Choroid plexus epithelial cell (primary cell): ENCODE data around the gene TOP2B.

Experiments
- DNase-seq: peaks from one replicate; pipeline ENCODE4 v3.0.0-alpha.2; 2010; ENCODE audit warnings: low read depth
- H3K4me3 ChIP-seq: 2 replicates; pipeline ENCODE4 v1.5.1; 2011; ENCODE audit warnings: low read depth, mild to moderate bottlenecking, control low read depth, low read length, moderate library complexity
- TF ChIP-seq, protein P1 (sequence below): conservative IDR thresholded peaks from 2 replicates; pipeline ENCODE4 v1.5.1; 2011; ENCODE audit warnings: low read depth, mild to moderate bottlenecking, control low read depth, inconsistent platforms, low read length, moderate library complexity

TOP2B gene, protein sequence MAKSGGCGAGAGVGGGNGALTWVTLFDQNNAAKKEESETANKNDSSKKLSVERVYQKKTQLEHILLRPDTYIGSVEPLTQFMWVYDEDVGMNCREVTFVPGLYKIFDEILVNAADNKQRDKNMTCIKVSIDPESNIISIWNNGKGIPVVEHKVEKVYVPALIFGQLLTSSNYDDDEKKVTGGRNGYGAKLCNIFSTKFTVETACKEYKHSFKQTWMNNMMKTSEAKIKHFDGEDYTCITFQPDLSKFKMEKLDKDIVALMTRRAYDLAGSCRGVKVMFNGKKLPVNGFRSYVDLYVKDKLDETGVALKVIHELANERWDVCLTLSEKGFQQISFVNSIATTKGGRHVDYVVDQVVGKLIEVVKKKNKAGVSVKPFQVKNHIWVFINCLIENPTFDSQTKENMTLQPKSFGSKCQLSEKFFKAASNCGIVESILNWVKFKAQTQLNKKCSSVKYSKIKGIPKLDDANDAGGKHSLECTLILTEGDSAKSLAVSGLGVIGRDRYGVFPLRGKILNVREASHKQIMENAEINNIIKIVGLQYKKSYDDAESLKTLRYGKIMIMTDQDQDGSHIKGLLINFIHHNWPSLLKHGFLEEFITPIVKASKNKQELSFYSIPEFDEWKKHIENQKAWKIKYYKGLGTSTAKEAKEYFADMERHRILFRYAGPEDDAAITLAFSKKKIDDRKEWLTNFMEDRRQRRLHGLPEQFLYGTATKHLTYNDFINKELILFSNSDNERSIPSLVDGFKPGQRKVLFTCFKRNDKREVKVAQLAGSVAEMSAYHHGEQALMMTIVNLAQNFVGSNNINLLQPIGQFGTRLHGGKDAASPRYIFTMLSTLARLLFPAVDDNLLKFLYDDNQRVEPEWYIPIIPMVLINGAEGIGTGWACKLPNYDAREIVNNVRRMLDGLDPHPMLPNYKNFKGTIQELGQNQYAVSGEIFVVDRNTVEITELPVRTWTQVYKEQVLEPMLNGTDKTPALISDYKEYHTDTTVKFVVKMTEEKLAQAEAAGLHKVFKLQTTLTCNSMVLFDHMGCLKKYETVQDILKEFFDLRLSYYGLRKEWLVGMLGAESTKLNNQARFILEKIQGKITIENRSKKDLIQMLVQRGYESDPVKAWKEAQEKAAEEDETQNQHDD (N-terminal part only)

DNA sequence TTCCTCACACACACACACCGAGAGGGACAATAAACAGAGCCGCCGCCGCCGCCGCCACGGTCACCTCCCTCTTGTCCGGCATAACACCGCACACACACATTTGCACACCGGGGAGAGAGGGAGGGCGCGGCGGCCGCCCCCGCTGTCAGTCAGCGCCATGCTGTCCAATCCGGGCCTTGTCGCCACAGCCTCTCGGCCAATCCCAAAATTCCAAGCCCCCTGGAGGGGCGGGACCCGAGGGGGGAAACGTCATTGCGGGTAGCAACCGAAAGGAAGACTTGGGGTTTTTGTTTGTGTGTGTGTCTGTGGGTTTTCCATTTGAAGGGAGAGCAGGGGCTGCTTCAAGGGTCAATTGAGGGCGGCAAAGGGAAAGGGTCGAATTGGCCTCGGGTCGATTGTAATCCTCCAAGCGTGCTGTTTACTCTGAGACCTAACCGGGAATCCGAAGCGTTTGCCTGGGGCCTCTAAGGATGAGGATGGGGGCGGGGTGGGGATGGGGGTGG is at the start of gene TOP2B:
Gene TOP2B (minus strand): TSS at position 96 of the 503 bp plus-strand sequence. CDS start 610 bp downstream, outside the sequence.
- TF ChIP-seq, protein P1, sequence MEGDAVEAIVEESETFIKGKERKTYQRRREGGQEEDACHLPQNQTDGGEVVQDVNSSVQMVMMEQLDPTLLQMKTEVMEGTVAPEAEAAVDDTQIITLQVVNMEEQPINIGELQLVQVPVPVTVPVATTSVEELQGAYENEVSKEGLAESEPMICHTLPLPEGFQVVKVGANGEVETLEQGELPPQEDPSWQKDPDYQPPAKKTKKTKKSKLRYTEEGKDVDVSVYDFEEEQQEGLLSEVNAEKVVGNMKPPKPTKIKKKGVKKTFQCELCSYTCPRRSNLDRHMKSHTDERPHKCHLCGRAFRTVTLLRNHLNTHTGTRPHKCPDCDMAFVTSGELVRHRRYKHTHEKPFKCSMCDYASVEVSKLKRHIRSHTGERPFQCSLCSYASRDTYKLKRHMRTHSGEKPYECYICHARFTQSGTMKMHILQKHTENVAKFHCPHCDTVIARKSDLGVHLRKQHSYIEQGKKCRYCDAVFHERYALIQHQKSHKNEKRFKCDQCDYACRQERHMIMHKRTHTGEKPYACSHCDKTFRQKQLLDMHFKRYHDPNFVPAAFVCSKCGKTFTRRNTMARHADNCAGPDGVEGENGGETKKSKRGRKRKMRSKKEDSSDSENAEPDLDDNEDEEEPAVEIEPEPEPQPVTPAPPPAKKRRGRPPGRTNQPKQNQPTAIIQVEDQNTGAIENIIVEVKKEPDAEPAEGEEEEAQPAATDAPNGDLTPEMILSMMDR, result no peak
- peak within 1 kb of the TSS; percentile 87 for H3K4me3 ChIP-seq
- peak; percentile 98 for DNase-seq

DNA sequence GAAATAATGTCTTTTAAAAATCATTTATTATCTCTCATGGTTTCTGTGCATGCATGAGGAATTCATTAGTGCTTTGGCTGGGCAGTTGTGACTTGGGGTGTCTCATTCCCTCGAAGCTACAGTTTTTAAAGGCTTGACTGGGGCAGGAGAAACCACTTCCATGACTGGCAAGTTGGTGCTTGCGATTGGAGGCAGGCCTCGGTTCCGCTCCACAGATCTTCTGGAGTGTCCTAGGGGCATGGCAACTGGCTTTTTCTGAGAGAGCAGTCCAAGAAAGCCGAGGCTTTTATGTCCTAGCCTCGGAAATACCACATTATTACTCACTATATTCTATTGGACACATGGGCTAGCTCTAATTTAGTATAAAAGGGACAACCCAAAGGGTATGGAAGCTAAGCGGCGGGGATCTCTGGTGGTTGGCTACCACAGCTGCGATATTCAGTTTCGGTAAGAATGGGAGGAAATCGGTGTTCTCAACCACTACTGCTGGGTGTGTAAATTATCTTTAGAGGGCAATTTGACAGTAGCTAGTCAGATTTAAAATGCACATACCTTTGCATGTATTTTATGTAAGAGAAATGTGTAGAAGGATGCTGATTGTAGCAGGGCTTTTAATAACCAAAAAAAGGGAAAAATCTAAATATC is 48.8 kb upstream of the TOP2B start:
- no peak for DNase-seq
- TF ChIP-seq, protein P1, result no peak
- H3K4me3 ChIP-seq, result no peak overlapping the region

DNA sequence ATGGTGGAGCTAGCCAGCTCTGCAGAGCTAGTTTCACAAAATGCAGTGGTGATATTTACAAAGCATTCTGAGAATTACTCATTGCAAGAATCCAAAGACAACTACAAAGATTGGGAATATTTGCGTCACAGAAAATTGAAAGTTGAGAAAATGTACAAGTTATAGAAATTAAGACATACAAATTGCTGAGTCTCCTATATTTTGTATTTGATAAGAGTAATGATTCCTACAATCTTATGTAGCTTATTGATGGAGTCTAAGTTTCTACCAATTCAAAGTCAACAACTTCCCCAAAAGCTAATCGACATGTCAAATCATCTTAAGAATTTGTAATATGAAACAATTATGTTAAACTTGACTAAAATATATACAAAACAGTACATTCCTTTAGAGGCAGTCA is 46.4 kb upstream of the TOP2B start:
- TF ChIP-seq, protein P1, result no peak
- H3K4me3 ChIP-seq, result no peak overlapping the region
- DNase-seq, result no peak

DNA sequence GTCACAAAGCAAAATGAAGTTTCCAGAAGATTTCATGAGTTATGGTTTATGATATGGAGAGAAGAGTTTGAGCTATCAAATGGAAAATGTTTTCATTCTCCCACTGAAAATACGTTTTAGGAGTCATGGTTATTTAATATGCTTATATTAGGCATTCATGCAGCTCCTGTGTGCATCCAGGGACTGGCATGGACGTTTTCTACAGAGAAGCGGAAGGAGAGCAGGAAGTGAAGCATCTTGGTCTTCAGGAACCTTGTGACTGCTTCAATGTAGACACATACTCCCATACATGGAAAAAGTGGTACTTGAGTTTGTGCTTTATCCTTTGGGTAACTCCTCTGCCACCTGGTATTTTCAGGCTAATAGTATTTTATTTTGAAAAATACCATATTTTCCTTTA is 43.3 kb upstream of the TOP2B start:
- H3K4me3 ChIP-seq, result no peak overlapping the region
- TF ChIP-seq, protein P1, result no peak
- no peak for DNase-seq

DNA sequence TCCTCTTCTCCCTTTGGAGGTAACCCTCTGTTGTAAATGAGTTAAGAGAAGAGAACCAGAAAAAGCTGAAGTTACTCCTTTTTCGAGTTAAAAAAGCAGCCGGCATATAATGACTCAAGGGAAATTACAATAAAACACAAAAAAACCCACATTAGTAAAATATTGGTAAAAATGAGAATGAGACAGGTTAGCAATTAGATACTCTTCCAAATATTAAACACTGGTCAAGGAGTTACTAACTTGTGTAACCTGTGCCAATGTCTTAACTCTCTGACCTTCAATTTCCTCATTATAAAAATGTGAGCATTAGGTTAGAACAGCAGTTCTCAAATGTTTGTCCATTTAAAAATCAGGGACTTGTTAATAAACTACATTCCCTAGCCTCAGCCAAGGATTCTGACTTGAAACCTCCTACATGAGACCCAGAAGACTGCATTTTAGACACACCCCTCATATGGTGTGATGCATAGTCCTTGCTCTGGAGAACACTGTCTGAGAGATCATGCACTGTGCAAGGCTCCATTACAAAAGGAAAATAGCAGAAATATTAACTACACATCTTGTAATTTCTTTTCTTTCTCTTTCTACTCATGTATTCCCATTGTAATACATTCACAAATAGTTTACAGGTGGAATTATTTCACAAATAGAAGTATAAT is 42.7 kb upstream of the TOP2B start:
- TF ChIP-seq, protein P1, result no peak
- no peak for DNase-seq
- no peak overlapping the region for H3K4me3 ChIP-seq

DNA sequence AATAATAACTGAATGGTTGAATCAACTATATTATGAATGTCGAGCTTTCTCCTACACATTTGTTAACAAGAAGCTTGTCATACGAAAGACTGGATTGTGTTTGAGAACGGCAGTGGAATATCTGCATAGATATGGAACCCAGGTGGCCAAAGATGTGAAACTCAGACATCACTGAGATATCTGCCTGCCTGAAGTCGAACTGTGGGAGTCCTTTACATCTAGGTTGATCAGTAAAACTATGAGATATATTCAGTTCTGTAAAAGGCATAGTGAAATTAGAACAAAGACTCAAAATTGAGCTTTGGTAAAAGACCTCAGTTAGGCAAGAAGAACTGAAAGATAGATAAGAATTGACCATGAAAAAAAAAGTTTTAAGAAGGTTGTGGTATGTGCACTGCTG is 41.5 kb upstream of the TOP2B start:
- TF ChIP-seq, protein P1, result no peak
- no peak overlapping the region for H3K4me3 ChIP-seq
- DNase-seq, result no peak
